ENCODE measurements around the gene LARGE1. TPM values are rescaled to one million over a fixed set of nuclear protein-coding genes. Genes with fewer than 3 reads are reported as not detected.

LARGE1 gene
- total RNA-seq, 1 donor: 15.0 TPM

- DNase-seq (ENCODE audit: low read depth): no peak
- no peak overlapping the region for H3K4me3 ChIP-seq (ENCODE audit: low read depth, low read length)
- TF ChIP-seq, protein P1, sequence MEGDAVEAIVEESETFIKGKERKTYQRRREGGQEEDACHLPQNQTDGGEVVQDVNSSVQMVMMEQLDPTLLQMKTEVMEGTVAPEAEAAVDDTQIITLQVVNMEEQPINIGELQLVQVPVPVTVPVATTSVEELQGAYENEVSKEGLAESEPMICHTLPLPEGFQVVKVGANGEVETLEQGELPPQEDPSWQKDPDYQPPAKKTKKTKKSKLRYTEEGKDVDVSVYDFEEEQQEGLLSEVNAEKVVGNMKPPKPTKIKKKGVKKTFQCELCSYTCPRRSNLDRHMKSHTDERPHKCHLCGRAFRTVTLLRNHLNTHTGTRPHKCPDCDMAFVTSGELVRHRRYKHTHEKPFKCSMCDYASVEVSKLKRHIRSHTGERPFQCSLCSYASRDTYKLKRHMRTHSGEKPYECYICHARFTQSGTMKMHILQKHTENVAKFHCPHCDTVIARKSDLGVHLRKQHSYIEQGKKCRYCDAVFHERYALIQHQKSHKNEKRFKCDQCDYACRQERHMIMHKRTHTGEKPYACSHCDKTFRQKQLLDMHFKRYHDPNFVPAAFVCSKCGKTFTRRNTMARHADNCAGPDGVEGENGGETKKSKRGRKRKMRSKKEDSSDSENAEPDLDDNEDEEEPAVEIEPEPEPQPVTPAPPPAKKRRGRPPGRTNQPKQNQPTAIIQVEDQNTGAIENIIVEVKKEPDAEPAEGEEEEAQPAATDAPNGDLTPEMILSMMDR (IDR thresholded peaks at IDR 0.05; ENCODE audit: insufficient read depth, low read length): no peak
Measured at GRCh38 chr22:33597274-33597985, 322.8 kb downstream of the LARGE1 start.

DNA sequence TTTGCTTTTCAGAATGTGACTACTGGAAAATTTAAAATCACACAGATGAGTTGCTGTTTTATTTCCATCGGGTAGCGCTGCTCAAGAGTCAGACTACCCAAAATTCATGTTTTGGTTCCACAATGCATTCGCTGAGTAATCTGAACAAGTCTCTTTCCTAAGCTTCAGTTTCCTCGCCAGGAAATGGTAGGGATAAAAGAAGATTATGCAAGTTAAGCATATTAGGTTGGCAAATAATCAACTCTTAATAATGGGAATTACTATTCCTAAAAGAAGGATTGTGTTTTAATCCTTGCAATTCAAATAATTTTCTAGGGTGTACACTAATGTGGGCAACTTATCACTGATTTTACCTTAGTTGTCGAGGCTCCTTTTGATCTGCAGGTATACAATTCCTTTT lies 326.5 kb downstream of the LARGE1 start:
- DNase-seq (ENCODE audit: low read depth): peak; percentile 3
- no peak overlapping the region for H3K4me3 ChIP-seq (ENCODE audit: low read depth, low read length)
- TF ChIP-seq, protein P1 (IDR thresholded peaks at IDR 0.05; ENCODE audit: insufficient read depth, low read length): no peak

DNA sequence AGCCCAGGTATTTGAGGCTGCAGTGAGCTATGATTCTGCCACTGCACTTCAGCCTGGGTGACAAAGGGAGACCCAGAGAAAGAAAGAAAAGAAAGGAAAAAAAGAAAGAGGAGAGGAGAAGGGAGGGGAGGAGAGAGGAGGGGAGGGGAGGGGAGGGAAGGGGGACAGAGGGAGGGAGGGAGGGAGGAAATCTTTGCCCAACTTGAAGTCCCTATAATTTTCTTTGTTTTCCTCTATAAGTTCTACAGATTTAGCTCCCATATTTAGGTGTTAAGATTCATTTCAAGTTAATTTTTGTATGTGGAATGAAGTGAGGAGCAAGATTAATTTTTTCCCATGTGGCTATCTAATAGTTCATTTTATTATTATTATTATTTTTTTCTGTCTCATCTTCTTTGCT lies 328.3 kb downstream of the LARGE1 start:
- no peak for DNase-seq (ENCODE audit: low read depth)
- TF ChIP-seq, protein P1 (IDR thresholded peaks at IDR 0.05; ENCODE audit: insufficient read depth, low read length): no peak
- no peak overlapping the region for H3K4me3 ChIP-seq (ENCODE audit: low read depth, low read length)

DNA sequence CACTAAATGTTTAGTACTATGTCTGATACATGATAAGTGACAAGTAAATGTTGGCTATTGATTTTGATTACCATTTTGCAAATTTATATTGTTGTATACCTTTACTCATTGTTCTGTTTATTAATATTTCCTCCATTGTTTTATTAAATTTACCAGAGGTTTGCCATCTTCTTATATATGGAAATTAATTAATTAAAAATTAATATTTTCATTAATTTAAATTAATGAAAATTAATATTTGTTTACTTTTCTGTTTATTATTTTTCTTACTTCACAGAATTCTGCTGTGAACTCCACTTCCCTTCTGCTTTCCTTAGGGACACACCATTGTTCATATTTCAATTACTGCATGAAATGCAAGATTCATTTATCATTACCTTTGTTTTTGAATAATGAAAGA lies 331.0 kb downstream of the LARGE1 start:
- no peak overlapping the region for H3K4me3 ChIP-seq (ENCODE audit: low read depth, low read length)
- TF ChIP-seq, protein P1 (IDR thresholded peaks at IDR 0.05; ENCODE audit: insufficient read depth, low read length): no peak
- DNase-seq (ENCODE audit: low read depth): no peak

- H3K4me3 ChIP-seq (ENCODE audit: low read depth, low read length): no peak overlapping the region
- no peak for DNase-seq (ENCODE audit: low read depth)
- TF ChIP-seq, protein P1 (IDR thresholded peaks at IDR 0.05; ENCODE audit: insufficient read depth, low read length): no peak
Measured at GRCh38 chr22:33588860-33589259, 331.4 kb downstream of the LARGE1 start.

DNA sequence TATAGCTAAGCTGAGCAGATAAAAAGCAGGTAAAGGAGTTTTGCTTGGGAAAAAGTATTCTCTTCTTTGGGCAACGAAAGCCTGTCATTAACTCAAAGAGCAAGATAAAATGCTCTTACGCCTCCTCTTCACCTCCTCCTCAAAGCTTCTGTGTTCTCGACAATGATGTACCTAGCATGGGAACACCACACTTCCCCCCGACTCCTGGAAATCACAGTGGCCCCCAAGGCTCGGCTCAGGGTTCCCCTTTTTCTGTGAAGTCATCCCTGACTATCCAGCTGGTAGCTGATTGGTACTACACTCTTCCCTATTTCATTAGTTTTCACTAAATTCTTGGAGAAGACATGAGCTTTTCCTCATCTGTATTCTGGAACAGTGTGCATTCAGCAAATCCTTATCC lies 336.1 kb downstream of the LARGE1 start:
- DNase-seq (ENCODE audit: low read depth): no peak
- TF ChIP-seq, protein P1 (IDR thresholded peaks at IDR 0.05; ENCODE audit: insufficient read depth, low read length): no peak
- H3K4me3 ChIP-seq (ENCODE audit: low read depth, low read length): no peak overlapping the region
